NCI-H510A treated with DMSO at 0.1 percent for 48 hours (cell line): ENCODE data around the gene UST.
"Not testable (repeated sequence)": the region's sequence is repeated elsewhere in the genome, so short reads cannot be mapped to it uniquely, and the experiment has no call there.

Source experiments
- DNase-seq: peaks from one replicate; lab custom pipeline; 2025; lab: John Stamatoyannopoulos, UW

The UST gene

DNA sequence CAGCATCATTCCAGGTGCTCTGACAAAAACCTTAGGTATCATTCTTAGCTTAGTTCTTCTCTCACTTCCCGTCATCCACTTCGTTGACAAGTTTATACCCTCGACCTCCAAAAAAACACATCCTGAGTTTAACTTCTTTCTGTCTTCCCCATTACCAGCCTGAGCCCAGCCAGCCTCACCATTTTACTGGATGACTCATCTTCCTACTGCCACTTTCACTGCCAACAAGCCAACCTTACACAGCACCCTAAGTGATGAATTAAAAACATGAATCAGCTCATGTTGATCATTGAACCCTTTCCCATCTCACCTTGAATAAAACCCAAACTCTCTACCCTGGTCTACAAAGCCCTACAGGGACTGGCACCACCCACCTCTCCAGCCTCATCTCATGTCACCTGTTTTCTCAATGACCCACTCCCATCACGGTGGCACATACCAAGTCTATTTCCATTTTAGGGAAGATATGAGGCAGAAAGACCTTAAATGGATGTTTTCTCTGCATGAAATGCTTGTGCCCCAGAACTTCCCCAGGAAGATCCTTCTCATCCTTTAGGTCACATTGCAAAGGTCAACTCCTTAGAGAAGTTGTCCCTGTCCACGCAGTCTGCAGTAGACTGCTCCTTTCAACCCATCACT lies 9.9 kb upstream of the UST start:
- no peak for DNase-seq

DNA sequence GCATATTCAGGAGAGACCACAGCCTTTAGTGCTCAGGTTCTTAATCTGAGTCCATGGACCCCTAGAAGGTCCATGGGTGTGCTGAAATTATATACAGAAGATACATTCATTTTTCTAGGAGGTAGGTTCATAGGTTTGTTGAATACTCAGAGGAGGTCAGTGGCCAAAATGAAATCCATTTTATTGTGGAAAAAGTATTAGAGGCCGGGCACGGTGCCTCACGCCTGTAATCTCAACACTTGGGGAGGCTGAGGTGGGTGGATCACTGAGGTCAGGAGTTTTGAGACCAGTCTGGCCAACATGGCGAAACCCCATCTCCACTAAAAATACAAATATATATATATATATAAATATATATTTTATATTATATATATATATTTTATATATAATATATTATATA lies 9.0 kb upstream of the UST start:
- no peak for DNase-seq

DNA sequence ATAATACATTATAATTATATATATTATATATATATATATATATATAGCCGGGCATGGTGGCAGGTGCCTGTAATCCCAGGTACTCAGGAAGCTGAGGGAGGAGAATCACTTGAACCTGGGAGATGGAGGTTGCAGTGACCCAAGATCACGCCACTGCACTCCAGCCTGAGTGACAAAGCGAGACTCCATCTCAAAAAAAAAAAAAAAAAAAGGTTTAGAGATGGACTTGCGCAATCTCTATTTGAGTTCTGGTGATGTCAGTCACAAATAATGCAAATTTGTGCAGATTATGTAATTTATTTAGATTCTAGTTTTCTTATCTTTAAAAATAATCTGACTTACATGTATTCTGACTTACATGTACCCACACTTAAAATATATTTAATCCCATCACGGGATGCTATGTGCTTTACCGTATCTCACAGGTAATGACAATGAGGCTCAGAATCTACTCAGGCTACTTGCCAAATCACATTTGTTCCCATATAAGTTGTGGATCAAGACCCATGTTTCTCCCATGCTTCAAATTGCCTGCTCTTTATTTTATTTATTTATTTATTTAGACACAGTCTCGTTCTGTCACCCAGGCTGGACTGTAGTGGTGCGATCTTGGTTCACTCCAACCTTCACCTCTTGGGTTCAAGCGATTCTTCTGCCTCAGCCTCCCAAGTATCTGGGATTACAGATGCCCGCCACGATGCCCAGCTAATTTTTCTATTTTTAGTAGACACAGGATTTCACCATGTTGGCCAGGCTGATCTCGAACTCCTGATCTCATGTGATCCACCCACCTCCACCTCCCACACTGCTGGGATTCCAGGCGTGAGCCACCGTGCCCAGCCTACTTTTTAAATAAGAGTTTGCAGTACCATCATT lies 7.6 kb upstream of the UST start:
- no peak for DNase-seq

DNA sequence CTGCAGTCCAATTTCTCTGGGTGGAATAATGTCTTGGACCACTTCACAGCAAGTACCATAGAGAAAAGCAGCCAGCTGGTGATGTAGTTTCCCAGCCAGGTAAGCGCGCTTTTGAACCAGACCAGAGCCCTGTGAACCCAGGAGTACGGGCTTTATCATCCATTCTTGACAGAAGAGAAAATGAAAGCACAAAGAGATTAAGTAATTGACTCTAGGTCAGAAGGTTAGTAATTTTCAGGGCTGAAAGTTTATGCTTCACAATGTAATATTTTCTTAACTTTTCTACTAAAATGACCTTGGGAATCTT lies 7.1 kb upstream of the UST start:
- DNase-seq: no peak

DNA sequence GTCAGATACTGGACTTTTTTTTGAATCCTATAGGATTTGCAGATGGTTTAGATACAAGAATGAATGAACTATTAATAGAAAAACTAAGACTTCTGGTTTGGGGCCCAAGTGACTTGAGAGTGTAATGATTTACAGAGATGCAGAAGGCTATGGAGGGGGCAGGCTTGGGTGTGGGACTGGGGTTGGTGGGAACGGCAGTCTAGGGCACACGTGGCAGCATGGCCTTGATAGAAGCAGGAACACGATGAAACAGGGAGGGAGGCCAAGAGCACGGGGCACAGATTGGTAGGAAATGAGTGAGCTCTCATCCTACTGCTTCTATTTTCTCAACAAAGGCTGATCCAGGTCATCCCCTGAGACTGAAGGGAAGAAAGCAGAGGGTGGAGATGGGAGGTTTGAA lies 3.4 kb upstream of the UST start:
- no peak for DNase-seq

DNA sequence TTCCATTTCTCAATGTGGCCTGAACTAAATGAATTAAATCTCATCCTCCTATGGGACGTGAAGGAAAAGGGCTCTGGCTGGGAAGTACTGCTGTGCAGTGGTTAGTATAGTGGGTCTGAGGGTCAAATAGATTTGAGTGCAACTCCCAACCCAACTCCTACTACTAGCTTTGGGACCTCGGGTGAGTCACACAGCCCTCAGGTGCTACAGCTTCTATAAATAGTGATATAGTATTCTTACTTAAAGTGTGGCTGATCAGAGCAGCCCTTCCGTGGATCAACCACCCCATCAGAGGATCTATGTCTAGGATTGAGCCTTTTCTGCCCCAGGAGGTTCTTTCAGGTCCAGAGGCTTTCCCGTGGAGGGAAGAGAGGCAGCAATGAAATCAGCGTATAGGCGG lies 904 bp upstream of the UST start:
- no peak for DNase-seq

DNA sequence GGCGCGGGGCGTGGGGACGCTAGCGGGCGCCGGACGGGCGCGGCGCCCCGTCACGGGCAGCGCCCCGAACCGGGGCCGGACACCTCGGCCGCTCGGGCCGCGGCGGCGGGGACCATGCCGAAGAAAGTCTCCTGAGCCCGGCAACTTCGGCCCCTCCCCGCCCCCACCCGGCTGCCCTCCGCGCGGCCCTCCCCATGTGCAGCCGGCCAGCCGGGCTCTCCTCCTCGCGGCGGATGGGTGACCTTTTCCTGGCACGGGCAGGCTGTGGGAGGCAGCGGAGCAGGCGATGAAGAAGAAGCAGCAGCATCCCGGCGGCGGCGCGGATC lies 278 bp downstream of the UST start:
- peak; percentile 42 for DNase-seq

DNA sequence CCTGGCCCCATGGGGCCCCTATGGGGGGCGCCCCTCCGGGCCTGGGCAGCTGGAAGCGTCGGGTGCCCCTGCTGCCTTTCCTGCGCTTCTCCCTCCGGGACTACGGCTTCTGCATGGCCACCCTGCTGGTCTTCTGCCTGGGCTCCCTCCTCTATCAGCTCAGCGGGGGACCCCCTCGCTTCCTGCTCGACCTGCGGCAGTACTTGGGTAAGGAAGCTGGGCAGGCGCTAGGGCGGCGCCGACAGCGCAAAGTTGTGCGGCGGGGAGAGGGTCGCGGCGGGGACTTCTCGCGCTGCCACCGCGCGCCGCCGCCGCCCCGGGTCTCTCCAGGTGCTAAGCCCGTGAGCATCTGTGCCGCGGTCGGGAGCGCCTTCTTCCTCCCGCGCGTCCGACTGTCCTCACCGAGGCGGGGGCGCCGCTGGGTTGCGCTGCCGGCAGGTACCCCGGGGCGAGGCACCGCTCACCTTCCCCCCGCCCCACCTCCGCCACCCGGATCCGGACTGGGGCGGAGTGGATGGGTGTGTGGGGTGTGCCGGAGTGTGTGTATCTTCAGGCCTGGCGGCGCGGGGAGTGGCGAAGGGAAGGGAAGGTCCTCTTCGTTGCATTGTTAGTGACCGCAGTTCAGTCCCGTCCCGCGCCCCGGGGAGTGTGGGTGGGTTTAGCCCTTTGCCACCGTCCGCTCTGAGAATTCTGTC lies 788 bp downstream of the UST start:
- peak; percentile 42 for DNase-seq

DNA sequence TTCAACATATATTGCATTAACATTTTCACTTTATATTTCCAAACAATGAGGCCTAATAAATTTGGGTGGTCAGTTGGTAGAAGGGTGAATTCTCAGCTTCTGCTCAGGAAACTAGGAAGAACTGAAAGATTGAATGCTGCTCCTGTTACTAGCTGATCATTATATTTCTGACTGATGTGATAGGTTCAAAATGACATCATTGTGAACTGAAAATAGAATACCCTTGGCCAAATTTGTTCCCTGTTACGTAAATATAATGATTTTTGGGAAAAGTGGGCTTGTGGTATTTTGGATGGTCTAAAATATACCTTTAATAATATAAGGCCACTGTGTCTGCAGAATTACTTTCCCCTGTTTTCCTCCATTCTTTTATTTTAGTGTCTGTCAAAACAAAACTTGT lies 2.8 kb downstream of the UST start:
- DNase-seq: no peak

DNA sequence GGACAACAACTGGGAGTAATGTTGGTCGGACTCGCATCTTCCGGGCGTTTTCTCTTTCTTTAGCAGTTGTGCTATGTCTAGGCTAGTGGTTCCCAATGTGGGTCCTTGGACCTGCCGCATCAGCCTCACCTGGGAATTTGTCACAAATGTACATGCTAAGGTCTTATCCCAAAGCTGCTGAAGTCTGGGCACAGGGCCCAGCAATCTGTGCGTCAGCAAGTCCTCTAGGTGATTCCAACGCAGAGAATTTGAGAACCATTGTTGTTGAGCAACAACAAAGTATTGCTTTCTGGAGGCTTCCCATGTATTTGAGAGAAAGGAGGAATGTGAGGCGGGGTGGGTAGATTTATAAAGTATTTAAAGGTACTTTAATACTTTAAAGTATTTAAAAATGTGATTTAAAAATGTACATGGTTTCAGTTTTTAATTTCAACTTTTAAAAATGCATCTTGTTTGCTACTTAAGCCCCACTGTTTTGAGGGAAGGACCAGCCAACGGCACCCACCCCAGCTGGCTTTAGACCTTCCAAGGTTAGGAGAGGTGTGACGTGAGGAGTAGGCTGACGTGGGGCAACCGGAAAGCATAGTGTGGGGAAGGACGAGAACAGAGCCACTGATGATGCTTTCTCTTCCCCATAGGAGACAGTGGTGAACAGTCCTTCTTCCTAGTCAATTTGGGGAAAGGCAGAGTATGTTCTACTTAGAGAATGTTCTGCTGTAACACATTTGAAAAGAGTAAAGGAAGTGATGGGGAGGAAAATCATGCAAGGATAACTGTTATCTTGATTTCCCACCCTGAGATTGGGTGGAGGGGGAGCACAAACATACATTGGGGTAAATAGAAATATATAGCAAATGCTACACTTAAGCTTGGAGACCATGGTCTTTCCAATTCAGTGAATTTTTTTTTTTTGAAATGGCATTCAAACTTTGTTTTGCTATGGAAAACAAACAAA lies 4.3 kb downstream of the UST start:
- no peak for DNase-seq

DNA sequence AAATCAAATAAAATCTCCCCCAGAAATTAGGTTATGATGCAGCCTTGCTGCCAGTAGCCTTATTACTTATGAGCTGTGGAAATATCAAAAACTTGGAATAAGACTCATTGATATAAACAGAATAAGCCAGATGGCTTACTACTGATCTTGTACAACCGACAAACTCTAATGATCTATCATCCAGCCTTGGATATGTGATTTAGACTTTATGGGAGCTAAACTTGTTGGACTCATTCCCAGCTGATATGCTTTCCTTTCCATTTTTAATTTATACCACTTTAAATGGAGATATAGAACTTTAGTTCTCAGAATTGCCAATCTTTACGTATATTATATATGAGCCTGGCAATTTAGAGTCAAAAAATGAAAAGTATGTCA lies 5.0 kb downstream of the UST start:
- DNase-seq: no peak

DNA sequence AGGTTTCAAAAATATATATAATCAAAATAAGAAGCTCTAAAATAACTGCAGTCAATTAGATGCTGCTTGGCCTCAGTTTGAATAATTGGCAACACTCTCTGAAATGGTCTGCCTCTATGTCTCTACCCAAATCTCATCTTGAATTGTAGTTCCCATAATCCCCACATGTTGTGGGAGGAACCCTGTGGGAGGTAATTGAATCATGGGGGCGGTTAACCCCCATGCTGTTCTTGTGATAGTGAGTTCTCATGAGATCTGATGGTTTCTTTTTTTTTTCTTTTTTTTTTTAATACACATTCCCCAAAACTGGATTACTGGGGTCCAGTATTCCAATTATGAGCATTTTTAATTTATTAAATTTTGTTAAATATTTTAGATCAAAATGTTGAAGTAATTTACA lies 8.5 kb downstream of the UST start:
- DNase-seq: not testable (repeated sequence)

DNA sequence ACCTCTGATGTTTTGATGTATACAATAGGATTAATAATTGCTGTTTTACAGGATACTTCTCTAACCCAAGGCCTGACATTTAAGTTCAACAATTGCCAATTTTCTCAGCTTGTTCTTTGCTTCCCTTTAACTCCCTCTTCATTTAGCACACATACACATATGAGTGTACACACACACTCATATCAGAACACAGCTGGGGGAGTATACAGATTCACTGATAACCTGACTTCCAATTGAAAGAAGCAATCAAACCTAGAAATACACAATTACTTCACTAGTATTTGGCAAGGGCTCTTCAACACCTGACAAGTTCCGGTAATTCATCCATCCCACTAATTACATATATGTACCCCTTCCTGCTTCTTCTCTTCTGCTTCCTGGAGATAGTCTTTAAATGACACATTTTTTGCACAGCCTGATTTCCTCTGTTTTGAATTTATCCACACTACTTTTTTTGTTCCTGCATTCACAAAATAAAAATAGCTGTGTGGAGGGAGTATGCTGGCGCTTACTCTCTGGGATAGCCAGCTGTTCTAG lies 11.2 kb downstream of the UST start:
- no peak for DNase-seq

DNA sequence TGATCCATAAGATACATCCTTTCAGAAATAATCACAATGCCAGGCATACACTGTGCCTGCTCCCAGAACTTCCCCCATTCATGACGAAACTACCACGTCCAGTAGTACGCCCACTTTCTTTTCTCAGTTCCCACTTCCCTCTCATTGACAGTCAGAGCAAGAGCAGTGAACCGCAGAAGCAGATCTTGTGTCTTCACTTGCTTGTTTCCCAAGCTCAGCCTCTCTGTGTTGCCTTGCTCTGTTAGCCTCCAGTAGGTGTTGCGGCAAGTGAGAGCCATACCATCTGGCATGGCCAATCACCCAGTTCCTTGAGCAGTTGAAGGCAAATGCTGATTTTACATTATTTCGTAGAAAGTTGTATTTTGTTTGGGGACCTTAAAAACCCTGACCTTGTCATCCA lies 11.7 kb downstream of the UST start:
- DNase-seq: no peak

DNA sequence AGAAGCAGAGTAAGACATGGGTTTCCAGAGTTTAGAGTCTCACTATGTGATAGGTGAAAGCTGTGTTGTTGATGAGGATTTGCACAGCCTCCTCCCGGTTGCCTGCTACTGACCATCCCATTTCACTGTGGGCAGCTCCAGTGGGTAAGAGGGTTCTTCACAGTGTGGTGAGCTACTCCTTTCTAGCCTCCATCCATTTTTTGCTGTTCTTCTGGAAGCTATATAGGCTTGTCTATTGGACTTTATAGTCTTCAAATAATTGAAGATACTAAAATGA lies 13.4 kb downstream of the UST start:
- no peak for DNase-seq

DNA sequence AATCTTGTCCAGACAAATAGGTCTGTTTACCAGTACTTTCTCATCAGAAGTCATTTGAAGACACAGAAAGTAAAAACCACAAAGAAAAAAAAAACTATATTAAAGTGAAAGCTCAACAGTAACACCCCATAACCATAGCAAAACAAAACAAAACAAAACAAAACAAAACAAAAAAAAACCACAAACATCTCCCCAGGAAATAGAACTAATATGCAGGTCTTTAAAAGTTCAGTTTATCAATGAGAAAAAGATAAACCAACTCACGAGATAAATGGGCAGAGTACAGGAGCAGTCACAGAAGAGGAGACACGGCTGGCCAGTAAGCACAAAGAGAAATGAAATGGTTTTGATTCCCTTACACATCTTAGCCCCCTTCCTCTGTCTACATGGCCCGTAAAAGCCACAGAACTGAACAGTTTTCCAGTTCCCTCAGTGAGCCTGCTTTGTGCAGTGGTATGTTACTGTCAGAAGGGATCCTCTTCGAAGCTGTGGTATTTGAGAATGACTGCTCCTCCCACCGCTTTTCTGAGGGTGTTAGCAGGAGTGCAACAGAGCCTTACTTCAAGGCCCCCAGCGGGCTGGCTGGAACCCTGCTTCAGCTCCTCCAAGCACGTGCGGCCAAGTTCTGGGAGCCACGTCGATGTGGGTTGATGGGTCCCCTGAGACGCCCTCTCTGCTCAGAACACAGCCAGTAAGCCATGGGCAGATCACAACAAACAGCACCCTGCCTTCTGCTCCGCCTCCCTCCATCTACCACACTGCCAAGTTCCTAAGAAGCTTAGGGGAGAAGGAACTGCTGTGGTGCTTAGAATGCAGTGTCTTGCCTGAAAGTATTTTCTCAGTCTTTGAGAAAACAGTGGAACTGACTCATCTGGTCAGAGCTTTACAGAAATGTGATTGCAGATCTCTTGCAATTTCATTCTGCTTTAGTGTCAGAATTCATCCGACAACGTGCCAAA lies 14.0 kb downstream of the UST start:
- no peak for DNase-seq

DNA sequence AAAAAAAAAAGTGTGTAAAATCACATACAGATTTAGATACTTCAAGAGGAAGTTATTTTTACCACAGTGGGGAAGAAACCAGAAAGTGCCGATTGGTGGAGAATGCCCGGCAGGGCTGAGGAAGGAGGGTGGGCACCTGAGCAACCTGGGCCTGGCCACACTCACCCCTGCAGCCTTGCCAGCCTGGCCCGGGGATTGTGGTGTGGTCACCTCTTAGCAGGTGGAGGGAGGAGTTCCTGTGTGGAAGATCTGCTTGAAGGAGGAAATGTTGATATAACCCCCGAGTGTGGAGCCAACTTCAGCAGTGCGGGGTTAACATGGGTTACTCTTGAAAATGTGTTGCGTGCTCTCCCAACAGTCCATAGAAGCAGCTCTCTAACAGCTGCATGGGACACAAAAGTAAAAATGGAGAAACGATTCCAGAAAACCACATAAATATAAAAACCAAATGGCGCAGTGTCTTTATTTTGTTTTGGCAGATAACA lies 14.7 kb downstream of the UST start:
- DNase-seq: no peak

DNA sequence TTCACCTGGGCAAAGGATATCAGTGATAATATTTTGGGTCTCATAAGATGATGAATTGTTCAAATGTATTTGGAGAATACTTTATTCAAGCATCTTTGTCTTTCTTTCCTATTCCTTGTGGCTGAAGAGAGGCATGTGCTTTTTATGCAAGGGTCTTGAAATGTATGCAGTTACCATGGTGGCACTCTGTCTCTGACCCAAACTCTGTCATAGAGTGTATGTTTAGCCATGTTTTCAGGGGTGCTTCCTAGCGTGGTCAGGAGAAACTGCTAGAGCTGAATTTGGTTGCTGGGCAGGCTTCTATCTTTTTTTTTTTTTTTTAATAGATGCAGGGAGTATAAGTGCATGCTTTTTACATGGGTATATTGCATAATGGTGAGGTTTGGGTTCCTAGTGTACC lies 15.4 kb downstream of the UST start:
- DNase-seq: no peak

DNA sequence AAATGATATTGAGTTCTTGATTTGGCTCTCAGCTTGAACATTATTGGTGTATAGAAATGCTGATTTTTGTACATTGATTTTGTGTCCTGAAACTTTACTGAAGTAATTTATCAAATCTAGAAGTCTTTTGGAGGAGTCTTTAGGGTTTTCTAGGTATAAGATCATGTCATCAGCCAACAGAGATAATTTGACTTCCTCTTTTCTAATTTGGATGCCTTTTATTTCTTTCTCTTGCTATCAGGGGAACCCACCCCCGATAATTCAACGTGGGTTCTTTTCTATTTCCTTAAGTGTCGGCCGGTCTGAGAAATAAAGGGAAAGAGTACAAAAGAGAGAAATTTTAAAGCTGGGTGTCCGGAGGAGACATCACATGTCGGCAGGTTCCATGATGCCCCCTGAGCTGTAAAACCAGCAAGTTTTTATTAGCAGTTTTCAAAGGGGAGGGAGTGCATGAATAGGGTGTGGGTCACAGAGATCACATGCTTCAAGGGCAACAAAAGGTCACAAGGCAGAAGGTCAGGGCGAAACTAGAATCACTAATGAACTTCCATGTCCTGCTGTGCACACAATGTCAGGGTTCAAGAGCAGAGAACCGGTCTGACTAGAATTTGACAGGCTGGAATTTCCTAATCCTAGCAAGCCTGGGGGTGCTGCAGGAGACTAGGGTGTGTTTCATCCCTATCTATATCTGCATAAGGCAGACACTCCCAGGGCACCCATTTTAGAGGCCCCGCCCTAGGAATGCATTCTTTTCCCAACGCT lies 17.6 kb downstream of the UST start:
- DNase-seq: not testable (repeated sequence)
